Neural cell (in vitro differentiated cells): ENCODE results near the gene CTNNA2. TPM values are rescaled to one million over a fixed set of nuclear protein-coding genes. Genes with fewer than 3 reads are reported as not detected.

ENCODE experiments used
- H2AFZ ChIP-seq: fragments of 200-600, 300-800 bp; sonication (generic), shearing (Covaris generic); 2 replicates; pipeline ENCODE4 v1.6.0; 2014; ENCODE audit warnings: low read depth, mild to moderate bottlenecking, antibody characterized with exemption, low read length, moderate library complexity
- H3F3A ChIP-seq: fragments of 200-600 bp; shearing (Covaris generic); 2 replicates; pipeline ENCODE4 v1.6.1; 2016; ENCODE audit warnings: mild to moderate bottlenecking, moderate library complexity, mixed read lengths, antibody characterized with exemption, low read length; ENCODE audit not compliant: insufficient read depth, poor library complexity, severe bottlenecking
- H3K27ac ChIP-seq: fragments of 200-600, 300-800 bp; sonication (generic), shearing (Covaris generic); 2 replicates; pipeline ENCODE4 v1.5.1; 2014; ENCODE audit warnings: mild to moderate bottlenecking, low read length, moderate library complexity
- H3K27me3 ChIP-seq: fragments of 300-800, 200-600 bp; sonication (generic), shearing (Covaris generic); 2 replicates; pipeline ENCODE4 v1.6.0; 2014; ENCODE audit warnings: mild to moderate bottlenecking, low read depth, low read length, moderate library complexity; ENCODE audit not compliant: insufficient read depth
- H3K36me3 ChIP-seq: fragments of 300-800, 200-600 bp; sonication (generic), shearing (Covaris generic); 2 replicates; pipeline ENCODE4 v1.5.1; 2014; ENCODE audit warnings: mild to moderate bottlenecking, antibody characterized with exemption, low read length, moderate library complexity; ENCODE audit not compliant: insufficient read depth
- H3K4me2 ChIP-seq: fragments of 300-800, 200-600 bp; sonication (generic), shearing (Covaris generic); 2 replicates; pipeline ENCODE4 v1.6.0; 2014; ENCODE audit warnings: mild to moderate bottlenecking, low read length
- H3K4me3 ChIP-seq: fragments of 300-800, 200-600 bp; sonication (generic), shearing (Covaris generic); 2 replicates; pipeline ENCODE4 v1.5.1; 2014; ENCODE audit warnings: mild to moderate bottlenecking, low read length, moderate library complexity
- H3K79me2 ChIP-seq: fragments of 200-600 bp; shearing (Covaris generic); replicated peaks from 2 replicates; pipeline ENCODE4 v1.6.0; 2014; ENCODE audit warnings: mild to moderate bottlenecking, low read length, moderate library complexity; ENCODE audit not compliant: insufficient read depth
- H3K9ac ChIP-seq: fragments of 300-800, 200-600 bp; sonication (generic), shearing (Covaris generic); 2 replicates; pipeline ENCODE4 v1.6.1; 2016; ENCODE audit warnings: mild to moderate bottlenecking, low read length, mixed read lengths
- H3K9me2 ChIP-seq: fragments of 200-600 bp; shearing (Covaris generic); 2 replicates; pipeline ENCODE4 v1.6.1; 2016; ENCODE audit warnings: mild to moderate bottlenecking, low read length, mixed read lengths; ENCODE audit not compliant: insufficient read depth
- H3K9me3 ChIP-seq: fragments of 200-600, 300-800 bp; sonication (generic), shearing (Covaris generic); 2 replicates; pipeline ENCODE4 v1.6.1; 2016; ENCODE audit warnings: mild to moderate bottlenecking, mixed run types, low read length, moderate library complexity, mixed read lengths
- H4K20me1 ChIP-seq: fragments of 200-600 bp; shearing (Covaris generic); 2 replicates; pipeline ENCODE4 v1.6.1; 2016; ENCODE audit warnings: mild to moderate bottlenecking, mixed run types; ENCODE audit not compliant: insufficient read depth
- CTCF ChIP-seq: fragments of 450-650 bp; IDR thresholded peaks from 2 replicates; pipeline ENCODE4 v1.5.1; 2014; ENCODE audit warnings: antibody characterized with exemption, mild to moderate bottlenecking, moderate library complexity; ENCODE audit not compliant: poor library complexity, severe bottlenecking
- EP300 ChIP-seq: fragments of 450-650 bp; conservative IDR thresholded peaks from 2 replicates; pipeline ENCODE4 v1.6.1; 2014; ENCODE audit warnings: antibody characterized with exemption, mild to moderate bottlenecking, moderate library complexity; ENCODE audit not compliant: poor library complexity, severe bottlenecking
- EZH2 ChIP-seq: fragments of 200-600, 300-800 bp; shearing (Covaris generic), sonication (generic); IDR thresholded peaks from 2 replicates; pipeline ENCODE4 v1.6.1; 2014; ENCODE audit warnings: antibody characterized with exemption, low read length, borderline replicate concordance, mild to moderate bottlenecking; ENCODE audit not compliant: insufficient read depth, poor library complexity, severe bottlenecking
- MXI1 ChIP-seq: fragments of 450-650 bp; conservative IDR thresholded peaks from 2 replicates; pipeline ENCODE4 v1.6.1; 2014; ENCODE audit warnings: antibody characterized with exemption, mild to moderate bottlenecking; ENCODE audit not compliant: poor library complexity, severe bottlenecking
- POLR2AphosphoS5 ChIP-seq: IDR thresholded peaks from 2 replicates; pipeline ENCODE4 v1.6.1; 2012
- RAD21 ChIP-seq: fragments of 450-650 bp; conservative IDR thresholded peaks from 2 replicates; pipeline ENCODE4 v1.6.1; 2014; ENCODE audit warnings: antibody characterized with exemption, mild to moderate bottlenecking, moderate library complexity
- REST ChIP-seq: IDR thresholded peaks from 2 replicates; pipeline ENCODE4 v1.6.1; 2012; ENCODE audit warnings: borderline replicate concordance
- SMC3 ChIP-seq: fragments of 450-650 bp; conservative IDR thresholded peaks from 2 replicates; pipeline ENCODE4 v1.6.1; 2014; ENCODE audit warnings: antibody characterized with exemption, mild to moderate bottlenecking, moderate library complexity; ENCODE audit not compliant: poor library complexity
- TAF1 ChIP-seq: IDR thresholded peaks from 2 replicates; pipeline ENCODE4 v1.6.1; 2012; ENCODE audit warnings: low read depth
- polyA plus RNA-seq: library from polyadenylated mRNA; depleted of rRNA; stranded (reverse); fragments of >200 nt; gene quantifications from 2 replicates; pipeline ENCODE4 v1.2.3, GENCODE V29; 2014

CTNNA2 gene
- polyA plus RNA-seq, 1 donor from 2014 or later: 194 TPM

- no peaks in the 10 kb centered on the region for H3K36me3 ChIP-seq
Measured at GRCh38 chr2:80380736-80381135, 867.9 kb downstream of the CTNNA2 start.

GRCh38 chr2:80381666-80382065 is 868.8 kb downstream of the CTNNA2 start:
- Histone ChIP-seq H3K36me3 (no peaks in the 10 kb centered on the region), H2AFZ (no peak overlapping the region), H3F3A (no peaks in the 10 kb centered on the region), H3K9me3 (no peaks in the 10 kb centered on the region), H3K4me3 (no peak overlapping the region), H4K20me1 (no peaks in the 10 kb centered on the region), H3K27ac (no peak overlapping the region), H3K9me2 (no peaks in the 10 kb centered on the region), H3K79me2 (no peaks in the 10 kb centered on the region), H3K27me3 (no peaks in the 10 kb centered on the region), H3K4me2 (no peak overlapping the region), H3K9ac (no peak overlapping the region)
- TF ChIP-seq REST: no peak
- no peak for TF ChIP-seq POLR2AphosphoS5
- TF ChIP-seq RAD21: no peak
- TF ChIP-seq TAF1: no peak
- TF ChIP-seq EZH2: no peak
- no peak for TF ChIP-seq SMC3
- TF ChIP-seq EP300: no peak
- no peak for TF ChIP-seq CTCF
- no peak for TF ChIP-seq MXI1

More at GRCh38 chr2:80380736-80381135, 867.9 kb downstream of the CTNNA2 start:
- H3K79me2 ChIP-seq: no peaks in the 10 kb centered on the region
- TF ChIP-seq RAD21 (no peak), MXI1 (no peak), TAF1 (no peak), EZH2 (no peak), POLR2AphosphoS5 (no peak), CTCF (no peak)
- no peak overlapping the region for H3K4me3 ChIP-seq
- no peak overlapping the region for H3K27ac ChIP-seq
- no peaks in the 10 kb centered on the region for H4K20me1 ChIP-seq
- no peaks in the 10 kb centered on the region for H3K9me3 ChIP-seq
- H3F3A ChIP-seq: no peaks in the 10 kb centered on the region
- H3K27me3 ChIP-seq: no peaks in the 10 kb centered on the region
- no peak overlapping the region for H2AFZ ChIP-seq
- no peak overlapping the region for H3K9ac ChIP-seq
- no peaks in the 10 kb centered on the region for H3K9me2 ChIP-seq
- H3K4me2 ChIP-seq: no peak overlapping the region
